Caco-2 (cell line): ENCODE measurements around the gene ABCD1. TPM values are rescaled to one million over a fixed set of nuclear protein-coding genes. Genes with fewer than 3 reads are reported as not detected.

ENCODE experiments used
- BruUV-seq: library from RNA; stranded (reverse); fragments of 400-500 nt; replicated peaks from 2 replicates; lab custom pipeline; 2021; lab: Mats Ljungman, UMichigan
- CTCF ChIA-PET: fragments of 300-600 bp; sonication (Branson Sonifier 250); formaldehyde crosslinking; loops from one replicate; lab custom pipeline; 2022; ENCODE audit warnings: antibody characterized with exemption; lab: Charles Lee
- POLR2A ChIA-PET: fragments of 300-600 bp; sonication (Branson Sonifier 250); formaldehyde crosslinking; loops from one replicate; lab custom pipeline; 2022; ENCODE audit warnings: antibody characterized with exemption; lab: Charles Lee
- DNase-seq, 2 experiments: peaks; one replicate each; pipeline versions ENCODE4 v3.0.0 to v3.0.0-alpha.2; 2020 to 2022
- H3K27me3 ChIP-seq: replicated peaks from 2 replicates; pipeline ENCODE4 v1.6.0; 2011; ENCODE audit warnings: low read length; ENCODE audit not compliant: control insufficient read depth, insufficient read depth
- H3K36me3 ChIP-seq: 2 replicates; pipeline ENCODE4 v1.5.1; 2011; ENCODE audit warnings: low read length; ENCODE audit not compliant: control insufficient read depth, insufficient read depth
- H3K4me1 ChIP-seq: fragments of 250-450 bp; sonication (Bioruptor Pico); 2 replicates; pipeline ENCODE4 v1.5.1; 2020; ENCODE audit warnings: mild to moderate bottlenecking
- H3K4me3 ChIP-seq: 2 replicates; pipeline ENCODE4 v1.5.1; 2011; ENCODE audit warnings: low read depth, mild to moderate bottlenecking, control low read depth, low read length
- H3K9me3 ChIP-seq: fragments of 250-450 bp; sonication (Bioruptor Pico); 2 replicates; pipeline ENCODE4 v1.5.1; 2020; ENCODE audit warnings: mild to moderate bottlenecking, moderate library complexity
- H3K27ac Mint-ChIP-seq: one replicate; pipeline ENCODE4 v1.8.0; 2022; ENCODE audit warnings: mixed read lengths; ENCODE audit not compliant: unreplicated experiment
- H3K27me3 Mint-ChIP-seq: one replicate; pipeline ENCODE4 v1.8.0; 2022; ENCODE audit warnings: mixed read lengths; ENCODE audit not compliant: insufficient read depth, unreplicated experiment
- H3K36me3 Mint-ChIP-seq: one replicate; pipeline ENCODE4 v1.8.0; 2022; ENCODE audit warnings: mild to moderate bottlenecking, mixed read lengths; ENCODE audit not compliant: insufficient read depth, unreplicated experiment
- H3K4me1 Mint-ChIP-seq: one replicate; pipeline ENCODE4 v1.8.0; 2022; ENCODE audit warnings: low read depth, mixed read lengths; ENCODE audit not compliant: unreplicated experiment
- H3K4me3 Mint-ChIP-seq: one replicate; pipeline ENCODE4 v1.8.0; 2022; ENCODE audit warnings: mild to moderate bottlenecking, moderate library complexity, mixed read lengths; ENCODE audit not compliant: unreplicated experiment
- H3K9me3 Mint-ChIP-seq: one replicate; pipeline ENCODE4 v1.8.0; 2022; ENCODE audit warnings: mixed read lengths; ENCODE audit not compliant: unreplicated experiment
- CTCF ChIP-seq, 2 experiments: fragments of 200-600 bp in 1 of 2; IDR thresholded peaks; 1 replicate in 1 of 2; 2 replicates in 1 of 2; pipeline versions ENCODE4 v1.5.1 to v1.8.0; 2011 to 2022; ENCODE audit warnings: antibody characterized with exemption in 1 of 2, control low read depth in 1 of 2, inconsistent platforms in 1 of 2, low read depth in 1 of 2, low read length in 1 of 2, mild to moderate bottlenecking in 1 of 2, moderate library complexity in 1 of 2; ENCODE audit not compliant: insufficient read depth in 1 of 2, severe bottlenecking in 1 of 2, unreplicated experiment in 1 of 2
- intact Hi-C: fragments of 100-400 bp; cut with micrococcal nuclease; formaldehyde crosslinking; loops from one replicate; pipeline ENCODE4 v1.10.0; 2022; ENCODE audit not compliant: unreplicated experiment
- total RNA-seq: library from RNA; stranded (reverse); gene quantifications from 2 replicates; pipeline ENCODE4 v1.2.3, GENCODE V29; 2022

The ABCD1 gene
- total RNA-seq, 1 experiment from 2014 or later, result 4.3 TPM

GRCh38 chrX:153717445-153717844 lies 7.2 kb upstream of the ABCD1 start:
- no peaks in the 10 kb centered on the region for H3K27me3 ChIP-seq
- Mint-ChIP-seq H3K27me3 (no peaks in the 10 kb centered on the region), H3K36me3 (peaks cover 46% of the 10 kb centered on the region), H3K9me3 (no peaks in the 10 kb centered on the region), H3K4me3 (no peak overlapping the region), H3K4me1 (no peaks in the 10 kb centered on the region), H3K27ac (no peak overlapping the region)
- H3K36me3 ChIP-seq, result no peaks in the 10 kb centered on the region
- no peak overlapping the region for H3K4me3 ChIP-seq
- no peak for DNase-seq
- intact Hi-C loops, result no loop called here
- BruUV-seq, result no TSS peak
- ChIA-PET CTCF (no interaction called here), POLR2A (no interaction called here)
- H3K4me1 ChIP-seq, result peaks cover 2% of the 10 kb centered on the region
- H3K9me3 ChIP-seq, result no peaks in the 10 kb centered on the region
- no peak for TF ChIP-seq CTCF (IDR thresholded peaks at IDR 0.05; ENCODE audit: insufficient read depth in 1 of 2, low read depth in 1 of 2, low read length in 1 of 2, severe bottlenecking in 1 of 2, unreplicated experiment in 1 of 2)

DNA sequence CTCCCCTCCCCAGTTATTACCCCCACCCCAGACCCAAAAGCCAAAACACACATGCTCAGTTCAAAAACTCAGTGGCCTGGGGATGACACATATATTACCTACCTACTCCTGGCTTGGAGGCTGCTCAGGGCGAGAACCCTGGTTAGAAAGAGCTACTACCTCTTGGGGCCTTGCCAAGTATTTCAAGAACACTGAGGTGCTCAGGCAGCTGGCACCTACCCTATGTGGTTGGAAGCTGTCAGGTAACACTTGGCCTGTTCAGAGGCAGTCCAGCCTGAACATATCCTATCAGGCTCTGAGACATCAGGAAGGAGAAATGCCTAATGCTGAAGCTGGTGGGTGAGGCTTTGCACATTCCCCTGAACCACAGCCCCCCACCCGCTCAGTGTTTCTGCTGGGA lies 5.4 kb upstream of the ABCD1 start:
- Histone ChIP-seq H3K4me1 (peaks cover 6% of the 10 kb centered on the region), H3K9me3 (no peaks in the 10 kb centered on the region), H3K36me3 (no peaks in the 10 kb centered on the region), H3K4me3 (no peak overlapping the region), H3K27me3 (no peaks in the 10 kb centered on the region)
- Mint-ChIP-seq H3K4me3 (no peak overlapping the region), H3K4me1 (no peaks in the 10 kb centered on the region), H3K36me3 (peaks cover 47% of the 10 kb centered on the region), H3K27me3 (no peaks in the 10 kb centered on the region), H3K9me3 (no peaks in the 10 kb centered on the region), H3K27ac (no peak overlapping the region)
- intact Hi-C loops, result no loop called here
- POLR2A ChIA-PET, result no interaction called here
- BruUV-seq, result no TSS peak
- no peak for TF ChIP-seq CTCF (IDR thresholded peaks at IDR 0.05; ENCODE audit: insufficient read depth in 1 of 2, low read depth in 1 of 2, low read length in 1 of 2, severe bottlenecking in 1 of 2, unreplicated experiment in 1 of 2)
- CTCF ChIA-PET, result no interaction called here
- DNase-seq, result no peak

- TF ChIP-seq CTCF (IDR thresholded peaks at IDR 0.05; ENCODE audit: insufficient read depth in 1 of 2, low read depth in 1 of 2, low read length in 1 of 2, severe bottlenecking in 1 of 2, unreplicated experiment in 1 of 2), result no peak
- Histone ChIP-seq H3K27me3 (no peaks in the 10 kb centered on the region), H3K9me3 (no peaks in the 10 kb centered on the region), H3K36me3 (no peaks in the 10 kb centered on the region), H3K4me1 (peaks cover 6% of the 10 kb centered on the region), H3K4me3 (no peak overlapping the region)
- POLR2A ChIA-PET, result no interaction called here
- no TSS peak for BruUV-seq
- Mint-ChIP-seq H3K4me1 (no peaks in the 10 kb centered on the region), H3K27ac (no peak overlapping the region), H3K4me3 (no peak overlapping the region), H3K36me3 (peaks cover 45% of the 10 kb centered on the region), H3K9me3 (no peaks in the 10 kb centered on the region), H3K27me3 (no peaks in the 10 kb centered on the region)
- CTCF ChIA-PET, result no interaction called here
- intact Hi-C loops, result loop anchor here (5.0 kb wide), 1 partner anchor 73 kb away; the partner anchor contains the start of genes IDH3G and SSR4
- DNase-seq, result no peak
These were observed 5.0 kb upstream of the ABCD1 start for GRCh38 chrX:153719701-153720100.
